Vagina (tissue), 2 donors: ENCODE results near the gene TRPC4. TPM values are rescaled to one million over a fixed set of nuclear protein-coding genes. Genes with fewer than 3 reads are reported as not detected.

ENCODE experiments used
- DNase-seq, 2 donors: peaks; one replicate each; pipeline ENCODE4 v3.0.0-alpha.2; 2017; ENCODE audit errors: extremely low spot score in 2 of 2
- H3K27ac ChIP-seq: fragments of 200-600 bp; sonication (generic); one replicate; pipeline ENCODE4 v1.5.1; 2019
- H3K27me3 ChIP-seq: fragments of 200-600 bp; sonication (generic); one replicate; pipeline ENCODE4 v1.5.1; 2019
- H3K36me3 ChIP-seq, 2 donors: fragments of 200-600 bp; sonication (generic); one replicate each; pipeline ENCODE4 v1.5.1; 2017 to 2019
- H3K4me1 ChIP-seq: fragments of 200-600 bp; sonication (generic); one replicate; pipeline ENCODE4 v1.5.1; 2019
- H3K4me3 ChIP-seq, 2 donors: fragments of 200-600 bp; sonication (generic); 1 replicate in 1 of 2; 2 replicates in 1 of 2; pipeline ENCODE4 v1.5.1; 2016 to 2019
- H3K9me3 ChIP-seq: fragments of 200-600 bp; sonication (generic); one replicate; pipeline ENCODE4 v1.5.1; 2019
- CTCF ChIP-seq, 3 experiments: fragments of 450-650 bp in 2 of 3; fragments of 200-600 bp in 1 of 3; sonication (generic) in 1 of 3; IDR thresholded peaks; one replicate each; pipeline ENCODE4 v1.5.1; 2017 to 2019; ENCODE audit warnings: antibody characterized with exemption in 3 of 3, mild to moderate bottlenecking in 2 of 3, moderate library complexity in 2 of 3
- POLR2A ChIP-seq, 2 donors: fragments of 450-650 bp; IDR thresholded peaks; one replicate each; pipeline ENCODE4 v1.6.1; 2017; ENCODE audit warnings: antibody characterized with exemption in 2 of 2, mild to moderate bottlenecking in 2 of 2, moderate library complexity in 2 of 2
- POLR2AphosphoS5 ChIP-seq, 2 donors: sonication (generic); formaldehyde crosslinking; IDR thresholded peaks; one replicate each; pipeline ENCODE4 v1.9.0; 2017; ENCODE audit warnings: antibody characterized with exemption in 2 of 2, mild to moderate bottlenecking in 2 of 2, low read depth in 1 of 2; ENCODE audit not compliant: insufficient read depth in 1 of 2
- intact Hi-C: fragments of 100-400 bp; cut with DNase I; formaldehyde crosslinking; loops from one replicate; pipeline ENCODE4 v1.15.1; 2023
- total RNA-seq: library from RNA; depleted of rRNA; stranded (reverse); fragments of >200 nt; gene quantifications from one replicate; pipeline ENCODE4 v1.2.3, GENCODE V29; 2016

Gene TRPC4
- total RNA-seq, 1 donor from 2014 or later, result 8.3 TPM

GRCh38 chr13:37755349-37755748 is 114.2 kb downstream of the TRPC4 start:
- H3K4me1 ChIP-seq, result no peaks in the 10 kb centered on the region
- no peak for TF ChIP-seq CTCF (IDR thresholded peaks at IDR 0.05)
- TF ChIP-seq POLR2AphosphoS5 (IDR thresholded peaks at IDR 0.05; ENCODE audit: insufficient read depth in 1 of 2, low read depth in 1 of 2), result no peak
- no peak for TF ChIP-seq POLR2A (IDR thresholded peaks at IDR 0.05)
- H3K9me3 ChIP-seq, result no peaks in the 10 kb centered on the region
- no peaks in the 10 kb centered on the region for H3K27me3 ChIP-seq
- H3K4me3 ChIP-seq, result no peak overlapping the region
- no peak overlapping the region for H3K27ac ChIP-seq
- DNase-seq, result no peak
- H3K36me3 ChIP-seq, result no peaks in the 10 kb centered on the region
- intact Hi-C loops, result no loop called here

DNA sequence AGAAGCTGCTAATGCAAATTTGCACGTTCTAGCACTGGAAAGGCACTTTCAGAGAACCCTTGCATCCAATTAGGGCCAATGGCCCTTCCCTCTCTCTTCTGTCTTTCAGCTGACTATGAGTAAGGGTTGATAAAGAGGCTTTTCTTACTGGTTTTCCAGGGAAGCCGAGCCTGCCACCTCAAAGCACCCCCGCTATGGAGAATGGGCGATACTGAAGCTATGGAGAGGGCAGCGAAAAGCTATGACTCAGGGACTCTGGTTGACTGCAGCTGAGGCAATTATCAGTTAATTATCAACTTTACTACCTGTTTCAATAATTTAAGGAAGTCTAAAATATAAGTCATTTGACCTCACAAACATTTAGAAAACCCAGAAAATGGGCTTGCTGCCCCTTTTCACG is 115.8 kb downstream of the TRPC4 start:
- H3K36me3 ChIP-seq, result no peaks in the 10 kb centered on the region
- H3K4me3 ChIP-seq, result no peak overlapping the region
- intact Hi-C loops, result no loop called here
- H3K27ac ChIP-seq, result no peak overlapping the region
- no peaks in the 10 kb centered on the region for H3K27me3 ChIP-seq
- no peaks in the 10 kb centered on the region for H3K4me1 ChIP-seq
- DNase-seq, result no peak
- no peaks in the 10 kb centered on the region for H3K9me3 ChIP-seq
- TF ChIP-seq CTCF (IDR thresholded peaks at IDR 0.05) (no peak), POLR2AphosphoS5 (IDR thresholded peaks at IDR 0.05; ENCODE audit: insufficient read depth in 1 of 2, low read depth in 1 of 2) (no peak), POLR2A (IDR thresholded peaks at IDR 0.05) (no peak)

- H3K9me3 ChIP-seq, result no peaks in the 10 kb centered on the region
- intact Hi-C loops, result no loop called here
- no peaks in the 10 kb centered on the region for H3K27me3 ChIP-seq
- no peaks in the 10 kb centered on the region for H3K4me1 ChIP-seq
- no peak for DNase-seq
- H3K4me3 ChIP-seq, result no peak overlapping the region
- no peak for TF ChIP-seq POLR2AphosphoS5 (IDR thresholded peaks at IDR 0.05; ENCODE audit: insufficient read depth in 1 of 2, low read depth in 1 of 2)
- no peak for TF ChIP-seq POLR2A (IDR thresholded peaks at IDR 0.05)
- TF ChIP-seq CTCF (IDR thresholded peaks at IDR 0.05), result no peak
- no peak overlapping the region for H3K27ac ChIP-seq
- H3K36me3 ChIP-seq, result no peaks in the 10 kb centered on the region
Observed at GRCh38 chr13:37752146-37752545, 117.4 kb downstream of the TRPC4 start.

DNA sequence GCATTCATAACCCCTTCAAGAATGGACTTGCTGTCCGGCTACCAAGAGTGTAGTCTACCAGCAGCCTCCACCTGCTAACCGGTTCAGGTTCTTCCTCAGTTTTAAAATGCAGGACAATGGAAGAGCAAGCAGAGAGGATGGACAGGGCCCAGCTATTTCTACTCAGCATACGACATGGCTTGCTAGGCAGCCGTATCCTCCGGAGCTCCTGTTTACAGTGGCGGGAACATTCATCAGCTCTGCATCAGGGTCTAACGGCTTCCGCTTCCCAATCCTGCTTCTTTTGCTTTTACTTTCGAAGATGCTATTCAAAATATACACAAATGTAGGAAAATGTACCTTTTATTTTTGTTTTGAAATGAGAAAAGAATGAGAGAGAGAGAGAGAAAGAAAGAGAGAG is 118.5 kb downstream of the TRPC4 start:
- Histone ChIP-seq H3K27me3 (no peaks in the 10 kb centered on the region), H3K9me3 (no peaks in the 10 kb centered on the region), H3K27ac (no peak overlapping the region), H3K4me1 (no peaks in the 10 kb centered on the region), H3K4me3 (no peak overlapping the region), H3K36me3 (no peaks in the 10 kb centered on the region)
- no peak for DNase-seq
- intact Hi-C loops, result no loop called here
- TF ChIP-seq CTCF (IDR thresholded peaks at IDR 0.05) (no peak), POLR2A (IDR thresholded peaks at IDR 0.05) (no peak), POLR2AphosphoS5 (IDR thresholded peaks at IDR 0.05; ENCODE audit: insufficient read depth in 1 of 2, low read depth in 1 of 2) (no peak)

- Histone ChIP-seq H3K4me1 (no peaks in the 10 kb centered on the region), H3K36me3 (no peaks in the 10 kb centered on the region), H3K27me3 (no peaks in the 10 kb centered on the region), H3K9me3 (no peaks in the 10 kb centered on the region), H3K27ac (no peak overlapping the region), H3K4me3 (no peak overlapping the region)
- intact Hi-C loops, result no loop called here
- TF ChIP-seq CTCF (IDR thresholded peaks at IDR 0.05), result no peak
- TF ChIP-seq POLR2A (IDR thresholded peaks at IDR 0.05), result no peak
- TF ChIP-seq POLR2AphosphoS5 (IDR thresholded peaks at IDR 0.05; ENCODE audit: insufficient read depth in 1 of 2, low read depth in 1 of 2), result no peak
- no peak for DNase-seq
Observed at GRCh38 chr13:37748913-37749312, 120.7 kb downstream of the TRPC4 start.
